Activated CD4-positive, alpha-beta memory T cell treated with anti-CD3 and anti-CD28 coated beads, Interleukin-2, amount 10 ng/mL, durations not matched to agents 7 days and 5 days (primary cell): ENCODE results near the gene PRKCSH. TPM values are rescaled to one million over a fixed set of nuclear protein-coding genes. Genes with fewer than 3 reads are reported as not detected.
"Not testable (repeated sequence)": the region's sequence is repeated elsewhere in the genome, so short reads cannot be mapped to it uniquely, and the experiment has no call there.

Experiments
- CTCF ChIA-PET: fragments of 350-600 bp; sonication (Branson Sonifier 250); formaldehyde crosslinking; loops from one replicate; lab custom pipeline; 2021; ENCODE audit warnings: antibody characterized with exemption, inconsistent platforms; lab: Charles Lee
- POLR2A ChIA-PET: fragments of 350-600 bp; sonication (Branson Sonifier 250); formaldehyde crosslinking; loops from one replicate; lab custom pipeline; 2021; ENCODE audit warnings: antibody characterized with exemption; lab: Charles Lee
- DNase-seq: peaks from one replicate; pipeline ENCODE4 v3.0.0-alpha.2; 2020
- H3K27ac Mint-ChIP-seq: one replicate; pipeline ENCODE4 v1.8.0; 2021; ENCODE audit warnings: mild to moderate bottlenecking, mixed read lengths
- H3K27me3 Mint-ChIP-seq: one replicate; pipeline ENCODE4 v1.8.0; 2021; ENCODE audit warnings: mixed read lengths
- H3K36me3 Mint-ChIP-seq: one replicate; pipeline ENCODE4 v1.8.0; 2021; ENCODE audit warnings: low read depth, mixed read lengths
- H3K4me1 Mint-ChIP-seq: one replicate; pipeline ENCODE4 v1.8.0; 2021; ENCODE audit warnings: mixed read lengths
- H3K4me3 Mint-ChIP-seq: one replicate; pipeline ENCODE4 v1.8.0; 2021; ENCODE audit warnings: mild to moderate bottlenecking, mixed read lengths
- H3K9me3 Mint-ChIP-seq: one replicate; pipeline ENCODE4 v1.8.0; 2021; ENCODE audit warnings: mixed read lengths
- total RNA-seq, 2 experiments: library from RNA; stranded (reverse); gene quantifications; one replicate each; pipeline ENCODE4 v1.2.3, GENCODE V29; 2021

PRKCSH gene
- total RNA-seq, 2 experiments from 2014 or later: 315 to 318 TPM

- H3K36me3 Mint-ChIP-seq, POLR2A ChIA-PET, H3K4me3 Mint-ChIP-seq, H3K27ac Mint-ChIP-seq, DNase-seq, H3K9me3 Mint-ChIP-seq, H3K4me1 Mint-ChIP-seq: not testable (repeated sequence)
- H3K27me3 Mint-ChIP-seq: peaks cover 10% of the 10 kb centered on the region
- CTCF ChIA-PET: interaction anchor here (0.6 to 2.1 kb wide), 4 partner anchors 26 to 1305 kb away, joined by 3 to 9 read pairs (median 4); no protein-coding TSS in a partner anchor
These were observed 28.7 kb upstream of the PRKCSH start for GRCh38 chr19:11406703-11407236.

- ChIA-PET CTCF (interaction anchor here (2.1 kb wide), 1 partner anchor 28 kb away, joined by 9 read pairs; no protein-coding TSS in a partner anchor), POLR2A (no interaction called here)
- Mint-ChIP-seq H3K4me1 (no peaks in the 10 kb centered on the region), H3K27ac (no peak overlapping the region), H3K27me3 (peaks cover 10% of the 10 kb centered on the region), H3K36me3 (no peaks in the 10 kb centered on the region), H3K9me3 (no peaks in the 10 kb centered on the region), H3K4me3 (no peak overlapping the region)
- no peak for DNase-seq
These were observed 26.8 kb upstream of the PRKCSH start for GRCh38 chr19:11408591-11408990.

GRCh38 chr19:11410682-11411081, 24.8 kb upstream of the PRKCSH start:
- Mint-ChIP-seq H3K9me3 (no peaks in the 10 kb centered on the region), H3K36me3 (no peaks in the 10 kb centered on the region), H3K4me3 (no peak overlapping the region), H3K4me1 (no peaks in the 10 kb centered on the region), H3K27ac (no peak overlapping the region), H3K27me3 (peaks cover 14% of the 10 kb centered on the region)
- no peak for DNase-seq
- ChIA-PET CTCF (interaction anchor here (2.2 kb wide), 1 partner anchor 29 kb away, joined by 7 read pairs; no protein-coding TSS in a partner anchor), POLR2A (no interaction called here)

- ChIA-PET CTCF (no interaction called here), POLR2A (no interaction called here)
- Mint-ChIP-seq H3K4me3 (no peak overlapping the region), H3K27ac (no peak overlapping the region), H3K9me3 (no peaks in the 10 kb centered on the region), H3K4me1 (no peaks in the 10 kb centered on the region), H3K36me3 (no peaks in the 10 kb centered on the region), H3K27me3 (peaks cover 36% of the 10 kb centered on the region)
- no peak for DNase-seq
These were observed 20.9 kb upstream of the PRKCSH start for GRCh38 chr19:11414544-11414943.

- peaks cover 44% of the 10 kb centered on the region for H3K27me3 Mint-ChIP-seq
These were observed 18.9 kb upstream of the PRKCSH start for GRCh38 chr19:11416346-11417052.

GRCh38 chr19:11418094-11418548, 17.3 kb upstream of the PRKCSH start:
- Mint-ChIP-seq H3K9me3 (no peaks in the 10 kb centered on the region), H3K4me3 (no peak overlapping the region), H3K27me3 (peaks cover 57% of the 10 kb centered on the region), H3K4me1 (peaks cover 26% of the 10 kb centered on the region), H3K36me3 (no peaks in the 10 kb centered on the region), H3K27ac (no peak overlapping the region)
- ChIA-PET CTCF (interaction anchor here (0.6 kb wide), 1 partner anchor 10 kb away, joined by 4 read pairs; no protein-coding TSS in a partner anchor), POLR2A (no interaction called here)
- DNase-seq: no peak

More at GRCh38 chr19:11416346-11417052, 18.9 kb upstream of the PRKCSH start:
- no peaks in the 10 kb centered on the region for H3K9me3 Mint-ChIP-seq
- H3K4me1 Mint-ChIP-seq: peaks cover 11% of the 10 kb centered on the region
- no peak overlapping the region for H3K4me3 Mint-ChIP-seq
- H3K36me3 Mint-ChIP-seq: no peaks in the 10 kb centered on the region
- ChIA-PET POLR2A (no interaction called here), CTCF (no interaction called here)
- H3K27ac Mint-ChIP-seq: no peak overlapping the region
- DNase-seq: no peak

GRCh38 chr19:11418549-11419506, 16.6 kb upstream of the PRKCSH start, which contains the start of gene RGL3:
RGL3 (minus strand) TSS chr19:11419314; CDS start chr19:11419278, 36 bp downstream.
- no peak within 1 kb of the TSS for H3K4me3 Mint-ChIP-seq
- ChIA-PET CTCF (no interaction called here), POLR2A (no interaction called here)
- H3K4me1 Mint-ChIP-seq: peaks cover 33% of the 10 kb centered on the region
- H3K27ac Mint-ChIP-seq: no peak within 1 kb of the TSS
- H3K36me3 Mint-ChIP-seq: no peaks in the 10 kb centered on the region
- peaks cover 64% of the 10 kb centered on the region for H3K27me3 Mint-ChIP-seq
- H3K9me3 Mint-ChIP-seq: no peaks in the 10 kb centered on the region
- no peak for DNase-seq

- Mint-ChIP-seq H3K36me3 (no peaks in the 10 kb centered on the region), H3K27ac (no peak overlapping the region), H3K27me3 (peaks cover 64% of the 10 kb centered on the region), H3K4me3 (no peak overlapping the region), H3K4me1 (peaks cover 34% of the 10 kb centered on the region), H3K9me3 (no peaks in the 10 kb centered on the region)
- ChIA-PET POLR2A (interaction anchor here (1.0 to 1.6 kb wide), 4 partner anchors 16 to 62 kb away, joined by 3 to 5 read pairs (median 4); no protein-coding TSS in a partner anchor), CTCF (interaction anchor here (0.8 to 1.6 kb wide), 2 partner anchors 34 to 39 kb away, joined by 3 to 8 read pairs; no protein-coding TSS in a partner anchor)
- DNase-seq: no peak
These were observed 14.7 kb upstream of the PRKCSH start for GRCh38 chr19:11420429-11421370.

GRCh38 chr19:11421371-11422098, 13.9 kb upstream of the PRKCSH start:
- ChIA-PET POLR2A (interaction anchor here (1.0 to 2.3 kb wide), 5 partner anchors 15 to 61 kb away, joined by 3 to 7 read pairs (median 4); no protein-coding TSS in a partner anchor), CTCF (interaction anchor here (0.8 to 1.8 kb wide), 5 partner anchors 34 to 47 kb away, joined by 3 to 8 read pairs (median 4); partner anchors contain the start of gene SWSAP1)
- DNase-seq: peak; percentile 45
- Mint-ChIP-seq H3K9me3 (no peaks in the 10 kb centered on the region), H3K36me3 (no peaks in the 10 kb centered on the region), H3K4me1 (peaks cover 34% of the 10 kb centered on the region), H3K4me3 (peak overlapping the region; percentile 21), H3K27me3 (peaks cover 61% of the 10 kb centered on the region), H3K27ac (no peak overlapping the region)

GRCh38 chr19:11422163-11423065, 13.0 kb upstream of the PRKCSH start:
- DNase-seq: peak; percentile 85
- H3K36me3 Mint-ChIP-seq: no peaks in the 10 kb centered on the region
- peak overlapping the region; percentile 58 for H3K4me3 Mint-ChIP-seq
- H3K27ac Mint-ChIP-seq: no peak overlapping the region
- H3K4me1 Mint-ChIP-seq: peaks cover 34% of the 10 kb centered on the region
- POLR2A ChIA-PET: interaction anchor here (0.9 to 2.3 kb wide), 5 partner anchors 13 to 60 kb away, joined by 3 to 7 read pairs (median 4); partner anchors contain the start of genes ODAD3 and PRKCSH
- CTCF ChIA-PET: interaction anchor here (0.6 to 1.8 kb wide), 7 partner anchors 13 to 208 kb away, joined by 3 to 8 read pairs (median 4); partner anchors contain the start of genes ODAD3, PRKCSH and SWSAP1
- no peaks in the 10 kb centered on the region for H3K9me3 Mint-ChIP-seq
- H3K27me3 Mint-ChIP-seq: peaks cover 56% of the 10 kb centered on the region
